Measurements from ENCODE around the gene RAD23A. TPM values are rescaled to one million over a fixed set of nuclear protein-coding genes. Genes with fewer than 3 reads are reported as not detected.

The RAD23A gene
- total RNA-seq, 4 donors from 2014 or later: 52.2 to 123 (median 84.5) TPM

- TF ChIP-seq CTCF (IDR thresholded peaks at IDR 0.05; ENCODE audit: low read depth): no peak
These were observed 41.5 kb downstream of the RAD23A start for GRCh38 chr19:12987190-12987589.

DNA sequence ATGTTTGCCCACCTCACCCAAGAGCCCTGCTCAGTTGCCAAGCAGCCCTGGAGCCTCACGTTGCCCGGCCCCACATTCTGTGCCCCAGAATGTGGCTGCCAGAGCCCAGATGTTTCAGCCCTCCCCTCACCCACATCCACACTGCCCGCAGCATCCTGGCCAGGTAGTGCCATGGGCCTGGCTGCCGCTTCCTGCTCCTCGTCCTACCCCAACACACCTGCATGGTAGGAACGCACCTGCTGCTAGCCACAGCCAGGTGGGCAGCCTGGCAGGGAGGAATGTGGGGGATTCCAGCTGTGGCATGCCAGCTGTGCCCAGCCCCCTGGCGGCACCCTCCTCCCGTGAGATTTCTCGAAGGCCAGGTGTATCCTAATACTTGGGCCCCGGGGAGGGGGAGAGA lies 42.1 kb downstream of the RAD23A start:
- TF ChIP-seq CTCF (IDR thresholded peaks at IDR 0.05; ENCODE audit: low read depth): no peak

DNA sequence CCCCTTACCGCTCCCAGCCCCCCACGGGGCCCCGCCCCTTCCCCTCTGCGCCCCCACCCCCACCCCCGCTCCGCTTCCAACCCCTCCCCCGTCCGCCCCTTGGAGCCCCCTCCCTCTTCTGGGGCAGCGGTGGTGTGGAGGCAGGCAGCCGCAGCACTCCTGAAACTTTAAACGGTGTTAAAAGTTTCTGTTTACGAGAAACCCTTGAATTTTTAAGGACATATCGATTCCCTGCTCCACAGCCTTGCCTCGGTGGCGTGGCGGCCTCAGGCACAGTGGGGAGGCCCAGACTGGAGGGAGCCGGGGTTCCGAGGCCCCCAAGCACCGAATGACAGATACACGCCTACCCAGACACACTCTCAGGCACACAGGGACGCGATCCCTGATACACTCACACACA lies 44.8 kb downstream of the RAD23A start:
- no peak for TF ChIP-seq CTCF (IDR thresholded peaks at IDR 0.05; ENCODE audit: low read depth)

DNA sequence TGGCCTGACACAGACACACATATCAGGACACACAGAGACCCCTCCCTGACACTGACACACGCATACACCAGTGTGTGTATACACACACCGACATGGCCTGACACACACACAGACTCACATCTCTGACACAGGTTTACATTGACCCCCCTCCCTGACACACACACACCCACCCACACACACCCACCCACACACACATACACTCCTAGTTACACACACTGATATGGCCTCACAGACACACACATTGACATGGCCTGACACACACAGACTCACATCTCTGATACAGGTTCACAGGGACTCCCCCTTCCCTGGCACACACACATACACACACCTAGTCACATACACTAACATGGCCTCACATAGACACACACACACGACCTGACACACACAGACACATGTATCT lies 45.2 kb downstream of the RAD23A start:
- TF ChIP-seq CTCF (IDR thresholded peaks at IDR 0.05; ENCODE audit: low read depth): no peak

GRCh38 chr19:12991296-12991695 lies 45.6 kb downstream of the RAD23A start:
- no peak for TF ChIP-seq CTCF (IDR thresholded peaks at IDR 0.05; ENCODE audit: low read depth)

- TF ChIP-seq CTCF (IDR thresholded peaks at IDR 0.05; ENCODE audit: low read depth): no peak
These were observed 47.1 kb downstream of the RAD23A start for GRCh38 chr19:12992729-12993128.

GRCh38 chr19:12993562-12993961 lies 47.9 kb downstream of the RAD23A start:
- no peak for TF ChIP-seq CTCF (IDR thresholded peaks at IDR 0.05; ENCODE audit: low read depth)
